GM12878 (cell line): ENCODE data around the gene CDK5R2. TPM values are rescaled to one million over a fixed set of nuclear protein-coding genes. Genes with fewer than 3 reads are reported as not detected.

Experiments
- ATAC-seq: fragments of 200-7000 bp; cut with Tn5 transposase; 3 replicates; pipeline ENCODE4 v1.9.1; 2020; ENCODE audit warnings: mild to moderate bottlenecking, moderate library complexity
- BruUV-seq: library from RNA; stranded (reverse); fragments of 400-500 nt; replicated peaks from 2 replicates; lab custom pipeline; 2021; lab: Mats Ljungman, UMichigan
- CTCF ChIA-PET: fragments of 300-600 bp; sonication (Branson Sonifier 250); formaldehyde crosslinking; extraction: SDS; loops from one replicate; lab custom pipeline; 2021; ENCODE audit warnings: inconsistent platforms; lab: Yijun Ruan, JAX
- POLR2A ChIA-PET: fragments of 350-600 bp; formaldehyde crosslinking; extraction: SDS; loops from one replicate; lab custom pipeline; 2021; ENCODE audit warnings: inconsistent platforms; lab: Charles Lee
- RAD21 ChIA-PET: fragments of 300-600 bp; sonication (Branson Sonifier 250); formaldehyde crosslinking; loops from one replicate; lab custom pipeline; 2023; ENCODE audit warnings: antibody characterized with exemption; ENCODE audit not compliant: unreplicated experiment; lab: Charles Lee
- SMC1A ChIA-PET: fragments of 300-600 bp; sonication (Branson Sonifier 250); formaldehyde crosslinking; loops from one replicate; lab custom pipeline; 2023; ENCODE audit not compliant: unreplicated experiment, uncharacterized antibody; lab: Charles Lee
- DNase-seq: peaks from one replicate; pipeline ENCODE4 v3.0.0-alpha.2; 2011; ENCODE audit warnings: low read depth, low spot score
- FAIRE-seq: peaks from 3 replicates; lab custom pipeline; 2011; peaks lifted over from hg19 to GRCh38; lab: Jason Lieb, UNC
- H2AFZ ChIP-seq: 2 replicates; pipeline ENCODE4 v1.6.0; 2011; ENCODE audit warnings: low read depth, low read length, control low read depth; ENCODE audit not compliant: control insufficient read depth
- H3K27ac ChIP-seq: 2 replicates; pipeline ENCODE4 v1.5.1; 2011; ENCODE audit warnings: control low read depth; ENCODE audit not compliant: control insufficient read depth, insufficient read depth
- H3K27me3 ChIP-seq, 2 experiments: replicated peaks in 1 of 2; 2 replicates each; pipeline versions ENCODE4 v1.6.0 to v1.6.1; 2011; ENCODE audit warnings: low read length in 1 of 2; ENCODE audit not compliant: control insufficient read depth in 2 of 2, insufficient read depth in 2 of 2
- H3K36me3 ChIP-seq, 2 experiments: 2 replicates each; pipeline ENCODE4 v1.5.1; 2011; ENCODE audit warnings: low read length in 1 of 2; ENCODE audit not compliant: control insufficient read depth in 2 of 2, insufficient read depth in 2 of 2
- H3K4me1 ChIP-seq: 2 replicates; pipeline ENCODE4 v1.6.1; 2011; ENCODE audit warnings: mild to moderate bottlenecking, low read length, moderate library complexity, mixed read lengths; ENCODE audit not compliant: control insufficient read depth, insufficient read depth
- H3K4me2 ChIP-seq: 2 replicates; pipeline ENCODE4 v1.6.0; 2011; ENCODE audit warnings: control low read depth; ENCODE audit not compliant: control insufficient read depth, insufficient read depth
- H3K4me3 ChIP-seq: fragments of 200-600 bp; sonication (generic); 2 replicates; pipeline ENCODE4 v1.5.1; 2016
- H3K79me2 ChIP-seq: 2 replicates; pipeline ENCODE4 v1.6.0; 2011; ENCODE audit warnings: low read length; ENCODE audit not compliant: control insufficient read depth, insufficient read depth
- H3K9ac ChIP-seq: 2 replicates; pipeline ENCODE4 v1.8.0; 2011; ENCODE audit warnings: low read length, control low read depth, mixed read lengths; ENCODE audit not compliant: control insufficient read depth, insufficient read depth
- H3K9me3 ChIP-seq: replicated peaks from 3 replicates; pipeline ENCODE4 v1.5.1; 2011; ENCODE audit warnings: mild to moderate bottlenecking, low read length; ENCODE audit not compliant: control insufficient read depth, insufficient read depth
- H4K20me1 ChIP-seq: 2 replicates; pipeline ENCODE4 v1.6.0; 2011; ENCODE audit not compliant: control insufficient read depth, insufficient read depth
- CREB1 ChIP-seq: IDR thresholded peaks from 2 replicates; pipeline ENCODE4 v1.6.1; 2012; ENCODE audit warnings: low read depth, mild to moderate bottlenecking, inconsistent platforms
- MTA3 ChIP-seq: IDR thresholded peaks from 2 replicates; pipeline ENCODE4 v1.6.1; 2012; ENCODE audit warnings: low read length, inconsistent platforms, borderline replicate concordance
- PBX3 ChIP-seq: IDR thresholded peaks from 2 replicates; pipeline ENCODE4 v1.6.1; 2011; ENCODE audit warnings: mild to moderate bottlenecking, low read depth, low read length, moderate library complexity; ENCODE audit not compliant: insufficient replicate concordance
- RBBP5 ChIP-seq: fragments of 200-600 bp; sonication (generic); conservative IDR thresholded peaks from 2 replicates; pipeline ENCODE4 v1.6.1; 2016
- WGBS: methylation state at CpG from one replicate; pipeline ENCODE4 v1.1.6; 2016; ENCODE audit warnings: low lambda C conversion rate; ENCODE audit not compliant: insufficient replicate concordance, insufficient coverage; ENCODE audit errors: missing lambda C conversion rate; 5-methylcytosine and 5-hydroxymethylcytosine counted together
- in situ Hi-C: fragments of 300-500 bp; cut with MboI; formaldehyde crosslinking; loops from 9 replicates; pipeline ENCODE4 v1.14.3; 2018; ENCODE audit warnings: mixed read lengths
- intact Hi-C: fragments of 100-400 bp; cut with micrococcal nuclease; formaldehyde crosslinking; loops from one replicate; pipeline ENCODE4 v1.14.2; 2022; ENCODE audit not compliant: unreplicated experiment
- polyA plus RNA-seq, 11 experiments: library from polyadenylated mRNA; depleted of rRNA in 4 of 11; unstranded in 6 of 11; stranded (reverse) in 5 of 11; fragments of >200 nt; fragmentation: Nextera tagmentation in 4 of 11; fragmentation: Illumina TruSeq in 1 of 11; extraction: Ambion mirVana in 4 of 11; extraction: Trizol in 1 of 11; gene quantifications; 1 replicate in 1 of 11; 2 replicates in 10 of 11; pipeline versions ENCODE4 v1.2.1 to v1.2.3, GENCODE V29; 2011 to 2016; ENCODE audit warnings: inconsistent platforms in 2 of 11, missing spikeins in 2 of 11, low read depth in 1 of 11
- total RNA-seq, 4 experiments: library from RNA; depleted of rRNA in 3 of 4; stranded (reverse); fragments of >200 nt in 3 of 4; fragmentation: Illumina TruSeq in 1 of 4; extraction: Trizol in 1 of 4; gene quantifications; 2 replicates each; pipeline versions ENCODE4 v1.2.1 to v1.2.3, GENCODE V29; 2013 to 2021
- TF ChIP-seq, protein P1 (sequence below): IDR thresholded peaks from 2 replicates; pipeline ENCODE4 v1.6.1; 2012; ENCODE audit warnings: low read depth, low read length, improper control_type of control experiment

Gene CDK5R2
- total and polyA plus RNA-seq, 10 of the 15 experiments (the other 5 are each of a cell fraction or from before 2014, with no cell fraction given): not detected

DNA sequence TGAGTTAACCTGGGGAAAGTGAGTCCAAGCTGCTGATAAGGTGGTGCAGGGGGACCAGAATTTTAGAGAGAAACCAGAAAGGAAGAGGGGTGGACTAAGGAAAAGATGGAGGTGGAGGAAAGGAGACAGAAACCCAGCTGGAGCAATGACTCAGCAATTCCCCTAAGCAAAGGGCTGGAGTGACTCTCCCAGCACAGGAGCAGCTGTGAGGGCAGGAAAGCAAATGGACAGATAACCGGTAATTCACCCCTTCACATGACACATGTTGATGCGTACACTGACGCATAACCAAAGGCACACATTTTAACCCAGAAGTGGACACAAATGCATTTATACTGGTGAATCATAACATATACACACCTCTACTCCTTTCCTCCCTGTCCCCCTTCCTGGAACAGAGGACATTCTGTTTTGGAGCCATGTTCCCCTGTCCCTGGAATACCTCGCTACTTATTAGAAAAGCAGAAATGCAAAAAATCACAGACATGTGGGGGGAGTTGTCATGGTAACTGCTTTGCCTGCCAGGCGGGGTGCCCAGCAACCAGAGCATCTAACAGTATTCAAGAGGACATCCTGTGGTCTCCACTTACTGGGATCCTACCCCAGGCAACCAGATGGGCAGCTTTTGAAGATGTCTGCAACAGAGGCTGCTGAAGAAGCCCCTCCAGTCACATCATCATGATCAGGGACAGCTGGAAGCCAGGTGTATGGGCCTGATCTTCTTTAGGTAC lies 4.7 kb downstream of the CDK5R2 start:
- no TSS peak for BruUV-seq
- H3K4me2 ChIP-seq: no peak overlapping the region

More for the DNA sequence above, 4.7 kb downstream of the CDK5R2 start:
- ChIA-PET SMC1A (no interaction called here), RAD21 (interaction anchor here (0.7 kb wide), 1 partner anchor 63 kb away, joined by 3 read pairs; no protein-coding TSS in a partner anchor)
- FAIRE-seq (no peak), ATAC-seq (no peak)
- TF ChIP-seq MTA3 (no peak), CREB1 (no peak), PBX3 (no peak), RBBP5 (no peak)
- TF ChIP-seq, protein P1, sequence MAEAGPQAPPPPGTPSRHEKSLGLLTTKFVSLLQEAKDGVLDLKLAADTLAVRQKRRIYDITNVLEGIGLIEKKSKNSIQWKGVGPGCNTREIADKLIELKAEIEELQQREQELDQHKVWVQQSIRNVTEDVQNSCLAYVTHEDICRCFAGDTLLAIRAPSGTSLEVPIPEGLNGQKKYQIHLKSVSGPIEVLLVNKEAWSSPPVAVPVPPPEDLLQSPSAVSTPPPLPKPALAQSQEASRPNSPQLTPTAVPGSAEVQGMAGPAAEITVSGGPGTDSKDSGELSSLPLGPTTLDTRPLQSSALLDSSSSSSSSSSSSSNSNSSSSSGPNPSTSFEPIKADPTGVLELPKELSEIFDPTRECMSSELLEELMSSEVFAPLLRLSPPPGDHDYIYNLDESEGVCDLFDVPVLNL: no peak
- TF ChIP-seq, all 136 proteins: peak for 0
- Histone ChIP-seq H3K9me3 (no peaks in the 10 kb centered on the region), H3K9ac (no peak overlapping the region), H4K20me1 (no peaks in the 10 kb centered on the region), H3K4me3 (no peak overlapping the region), H3K4me1 (no peaks in the 10 kb centered on the region), H3K79me2 (no peaks in the 10 kb centered on the region), H3K36me3 (no peaks in the 10 kb centered on the region), H2AFZ (no peak overlapping the region), H3K27me3 (peaks cover 12 to 13% of the 10 kb centered on the region in 2 experiments; a peak in 3 of 4 replicates), H3K27ac (no peak overlapping the region)
- POLR2A ChIA-PET: interaction anchor here (0.7 kb wide), 1 partner anchor 420 kb away, joined by 4 read pairs; no protein-coding TSS in a partner anchor
- 49% methylated on average over 5 of the region's 5 CpGs for WGBS
- CTCF ChIA-PET: interaction anchor here (0.9 to 1.7 kb wide), 4 partner anchors 10 to 66 kb away, joined by 3 to 9 read pairs (median 4); no protein-coding TSS in a partner anchor
- intact Hi-C loops: no loop called here
- no peak for DNase-seq
- in situ Hi-C loops: no loop called here
